ENCODE measurements around the gene PRSS27.

DNA sequence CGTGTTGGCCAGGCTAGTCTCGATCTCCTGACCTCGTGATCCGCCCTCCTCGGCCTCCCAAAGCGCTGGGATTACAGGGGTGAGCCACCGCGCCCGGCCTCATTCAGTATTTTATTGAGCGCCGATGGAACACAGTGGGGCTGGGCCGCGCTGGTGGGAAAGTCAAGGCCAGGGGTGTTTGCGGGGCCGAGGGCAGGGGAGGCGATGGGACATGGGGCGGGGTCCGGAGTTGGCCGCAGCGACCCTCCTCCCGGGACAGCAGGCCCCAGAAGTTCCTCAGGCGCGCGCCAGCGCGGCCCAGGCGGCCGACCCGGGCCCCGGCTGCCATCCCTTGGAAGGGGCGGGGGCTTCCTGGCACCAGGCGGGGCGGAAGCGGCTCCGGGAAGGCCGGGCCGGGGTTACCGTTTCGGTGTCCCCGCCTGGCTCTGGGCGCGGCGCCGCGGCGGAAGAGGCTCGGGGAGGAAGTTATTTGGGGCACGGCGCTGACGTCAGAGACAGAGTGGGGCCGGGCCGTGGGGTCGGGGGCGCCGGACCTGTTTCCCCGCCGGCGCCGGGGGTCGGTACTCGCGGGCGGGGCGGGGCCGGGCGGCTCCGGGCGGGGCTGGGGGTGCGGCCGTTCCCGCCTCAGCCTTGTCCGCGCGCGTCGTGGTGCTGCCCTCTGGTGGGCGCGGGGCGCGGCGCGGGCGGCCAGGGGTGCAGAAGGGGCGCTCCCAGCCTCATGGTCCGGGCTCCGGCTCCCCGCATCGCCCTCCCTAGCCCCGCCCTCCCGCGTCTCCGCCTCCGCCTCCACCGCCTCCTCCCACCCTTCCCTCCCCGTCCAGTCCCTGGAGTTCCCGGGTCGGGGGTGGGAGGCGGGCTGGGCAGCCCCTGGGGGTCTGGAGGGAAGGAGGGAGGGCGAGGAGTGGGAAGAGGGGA is 952 bp upstream of the PRSS27 start:
- TF ChIP-seq, protein P1, sequence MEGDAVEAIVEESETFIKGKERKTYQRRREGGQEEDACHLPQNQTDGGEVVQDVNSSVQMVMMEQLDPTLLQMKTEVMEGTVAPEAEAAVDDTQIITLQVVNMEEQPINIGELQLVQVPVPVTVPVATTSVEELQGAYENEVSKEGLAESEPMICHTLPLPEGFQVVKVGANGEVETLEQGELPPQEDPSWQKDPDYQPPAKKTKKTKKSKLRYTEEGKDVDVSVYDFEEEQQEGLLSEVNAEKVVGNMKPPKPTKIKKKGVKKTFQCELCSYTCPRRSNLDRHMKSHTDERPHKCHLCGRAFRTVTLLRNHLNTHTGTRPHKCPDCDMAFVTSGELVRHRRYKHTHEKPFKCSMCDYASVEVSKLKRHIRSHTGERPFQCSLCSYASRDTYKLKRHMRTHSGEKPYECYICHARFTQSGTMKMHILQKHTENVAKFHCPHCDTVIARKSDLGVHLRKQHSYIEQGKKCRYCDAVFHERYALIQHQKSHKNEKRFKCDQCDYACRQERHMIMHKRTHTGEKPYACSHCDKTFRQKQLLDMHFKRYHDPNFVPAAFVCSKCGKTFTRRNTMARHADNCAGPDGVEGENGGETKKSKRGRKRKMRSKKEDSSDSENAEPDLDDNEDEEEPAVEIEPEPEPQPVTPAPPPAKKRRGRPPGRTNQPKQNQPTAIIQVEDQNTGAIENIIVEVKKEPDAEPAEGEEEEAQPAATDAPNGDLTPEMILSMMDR (IDR thresholded peaks at IDR 0.05): peak; percentile 76 to 97 (median 80)
- TF ChIP-seq POLR2A (IDR thresholded peaks at IDR 0.05) (peak in 3 of 4 donors; percentile 16 to 57 (median 34)), POLR2AphosphoS5 (IDR thresholded peaks at IDR 0.05) (peak; percentile 40 to 76)

All from upper lobe of left lung (tissue), 4 donors.